GM13977 (cell line): ENCODE data around the gene SPG21.

ENCODE experiments used
- DNase-seq: peaks from one replicate; pipeline ENCODE4 v3.0.0; 2012; ENCODE audit warnings: low spot score
- in situ Hi-C: fragments of 300-500 bp; cut with MboI; formaldehyde crosslinking; loops from one replicate; pipeline ENCODE4 v1.12.0; 2022; ENCODE audit warnings: low sequenced_read_pairs, low pct_unique_long_range_greater_than_20kb, mixed read lengths, inconsistent platforms; ENCODE audit not compliant: unreplicated experiment
- TF ChIP-seq, protein P1 (sequence below): IDR thresholded peaks from 2 replicates; pipeline ENCODE4 v1.5.1; 2012; ENCODE audit warnings: mild to moderate bottlenecking, control low read depth; ENCODE audit not compliant: insufficient read depth; ENCODE audit errors: extremely low read depth, missing control alignments

The SPG21 gene

GRCh38 chr15:64959128-64959527 lies 30.6 kb downstream of the SPG21 start:
- in situ Hi-C loops, result no loop called here
- DNase-seq, result no peak

DNA sequence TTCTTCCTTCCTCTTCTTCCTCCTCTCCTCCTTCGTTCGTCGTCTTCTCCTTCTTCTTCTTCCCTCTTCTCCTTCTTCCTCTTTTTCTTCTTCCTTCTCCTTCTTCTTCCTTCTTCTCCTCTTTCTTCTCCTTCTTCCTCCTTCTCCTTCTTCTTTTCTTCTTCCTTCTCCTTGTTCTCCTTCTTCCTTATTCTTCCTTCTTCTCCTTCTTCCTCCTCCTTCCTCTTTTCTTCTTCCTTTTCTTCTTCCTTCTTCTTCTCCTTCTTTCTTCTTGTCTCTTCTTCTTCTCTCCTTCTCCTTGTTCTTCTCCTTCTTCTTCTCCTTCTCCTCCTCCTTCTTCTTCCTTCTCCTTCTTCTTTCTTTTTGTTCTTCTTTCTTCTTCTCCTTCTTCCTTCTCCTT lies 35.3 kb downstream of the SPG21 start:
- TF ChIP-seq, protein P1, sequence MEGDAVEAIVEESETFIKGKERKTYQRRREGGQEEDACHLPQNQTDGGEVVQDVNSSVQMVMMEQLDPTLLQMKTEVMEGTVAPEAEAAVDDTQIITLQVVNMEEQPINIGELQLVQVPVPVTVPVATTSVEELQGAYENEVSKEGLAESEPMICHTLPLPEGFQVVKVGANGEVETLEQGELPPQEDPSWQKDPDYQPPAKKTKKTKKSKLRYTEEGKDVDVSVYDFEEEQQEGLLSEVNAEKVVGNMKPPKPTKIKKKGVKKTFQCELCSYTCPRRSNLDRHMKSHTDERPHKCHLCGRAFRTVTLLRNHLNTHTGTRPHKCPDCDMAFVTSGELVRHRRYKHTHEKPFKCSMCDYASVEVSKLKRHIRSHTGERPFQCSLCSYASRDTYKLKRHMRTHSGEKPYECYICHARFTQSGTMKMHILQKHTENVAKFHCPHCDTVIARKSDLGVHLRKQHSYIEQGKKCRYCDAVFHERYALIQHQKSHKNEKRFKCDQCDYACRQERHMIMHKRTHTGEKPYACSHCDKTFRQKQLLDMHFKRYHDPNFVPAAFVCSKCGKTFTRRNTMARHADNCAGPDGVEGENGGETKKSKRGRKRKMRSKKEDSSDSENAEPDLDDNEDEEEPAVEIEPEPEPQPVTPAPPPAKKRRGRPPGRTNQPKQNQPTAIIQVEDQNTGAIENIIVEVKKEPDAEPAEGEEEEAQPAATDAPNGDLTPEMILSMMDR, result no peak
- in situ Hi-C loops, result no loop called here
- no peak for DNase-seq

More at GRCh38 chr15:64959128-64959527, 30.6 kb downstream of the SPG21 start:
- TF ChIP-seq, protein P1, result no peak

DNA sequence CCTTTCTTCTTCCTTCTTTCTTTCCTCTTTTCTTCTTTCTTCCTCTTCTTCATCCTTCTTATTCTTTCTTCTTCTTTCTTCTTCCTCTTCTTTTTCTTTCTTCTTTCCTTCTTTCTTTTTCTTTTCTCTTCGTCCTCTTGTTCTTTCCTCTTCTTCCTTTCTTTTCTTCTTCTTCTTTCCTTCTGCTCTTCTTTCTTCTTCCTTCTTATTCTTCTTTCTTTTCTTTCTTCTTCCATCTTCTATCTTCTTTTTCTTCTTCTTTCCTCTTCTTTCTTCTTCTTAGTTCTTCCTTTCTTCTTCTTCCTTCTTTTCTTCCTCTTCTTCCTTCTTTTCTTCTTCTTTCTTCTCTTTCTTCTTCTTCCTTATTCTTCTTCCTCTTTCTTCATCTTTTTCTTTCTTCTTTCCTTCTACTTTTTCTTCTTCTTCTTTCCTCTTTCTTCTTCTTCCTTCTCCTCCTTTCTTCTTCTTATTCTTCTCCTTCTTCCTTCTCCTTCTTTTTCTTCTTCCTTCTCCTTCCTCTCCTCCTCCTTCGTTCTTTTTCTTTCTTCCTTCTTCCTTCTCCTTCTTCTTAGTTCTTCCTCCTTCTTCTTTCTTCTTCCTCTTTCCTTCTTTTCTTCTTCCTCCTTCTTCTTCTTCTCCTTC lies 37.8 kb downstream of the SPG21 start:
- TF ChIP-seq, protein P1, result no peak
- in situ Hi-C loops, result no loop called here
- DNase-seq, result no peak

DNA sequence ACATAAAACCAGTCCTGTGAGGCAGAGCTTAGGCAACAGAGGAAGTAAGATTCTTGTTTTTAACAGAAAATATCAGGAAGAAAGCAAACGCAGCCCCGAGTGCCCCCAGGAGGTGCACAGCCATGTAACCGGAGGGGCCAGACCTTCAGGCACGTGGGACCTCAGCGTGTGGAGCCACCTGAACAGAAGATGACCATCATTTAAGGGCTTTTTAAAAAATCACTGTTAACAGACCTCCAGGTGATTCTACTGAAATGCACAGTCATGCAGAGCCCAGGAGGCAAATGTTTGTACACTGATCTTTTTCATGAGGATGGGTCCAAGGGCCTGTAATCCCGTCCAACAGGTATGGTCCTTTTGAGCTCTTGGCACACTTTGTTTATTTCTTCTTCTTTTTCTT lies 38.8 kb downstream of the SPG21 start:
- TF ChIP-seq, protein P1, result no peak
- DNase-seq, result no peak
- in situ Hi-C loops, result no loop called here

DNA sequence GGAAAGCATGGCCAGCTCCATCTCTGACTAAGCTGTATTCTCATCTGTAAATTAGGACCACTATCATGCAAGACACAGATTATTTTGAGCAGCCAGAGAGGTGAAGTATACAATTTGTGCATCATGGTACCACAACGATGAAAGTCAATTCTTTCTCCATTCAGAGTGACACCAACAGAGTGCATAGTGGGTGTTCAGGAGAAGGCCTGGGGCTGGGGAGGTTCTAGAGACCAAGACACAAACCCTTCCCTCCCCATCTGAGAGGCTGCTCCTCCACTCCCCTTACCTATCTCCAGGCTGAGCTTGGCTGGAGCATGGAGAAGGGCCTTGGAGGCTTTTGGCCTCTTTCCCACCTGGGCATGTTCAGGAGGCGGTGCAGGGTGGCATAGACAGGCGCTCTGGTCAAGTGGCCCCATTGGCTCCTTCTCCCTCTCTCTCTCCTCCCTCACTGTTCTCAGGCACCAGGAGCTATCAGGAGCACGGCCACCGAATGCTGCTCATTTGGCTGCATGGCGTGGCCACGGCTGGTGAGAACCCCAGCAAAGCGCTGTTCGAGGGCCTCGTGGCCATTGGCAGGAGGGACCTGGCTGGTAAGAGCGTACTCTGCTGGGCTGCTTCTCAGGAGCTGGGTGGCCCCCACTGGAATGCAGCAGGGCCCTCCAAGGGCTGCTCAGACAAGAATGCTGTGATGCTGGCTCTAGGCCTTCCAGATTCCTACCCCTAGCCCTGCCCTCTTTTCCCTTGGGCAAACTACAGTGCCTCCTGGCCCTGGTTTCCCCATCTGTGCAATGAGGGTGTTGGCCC lies 40.1 kb downstream of the SPG21 start:
- no peak for DNase-seq
- in situ Hi-C loops, result no loop called here
- TF ChIP-seq, protein P1, result no peak

DNA sequence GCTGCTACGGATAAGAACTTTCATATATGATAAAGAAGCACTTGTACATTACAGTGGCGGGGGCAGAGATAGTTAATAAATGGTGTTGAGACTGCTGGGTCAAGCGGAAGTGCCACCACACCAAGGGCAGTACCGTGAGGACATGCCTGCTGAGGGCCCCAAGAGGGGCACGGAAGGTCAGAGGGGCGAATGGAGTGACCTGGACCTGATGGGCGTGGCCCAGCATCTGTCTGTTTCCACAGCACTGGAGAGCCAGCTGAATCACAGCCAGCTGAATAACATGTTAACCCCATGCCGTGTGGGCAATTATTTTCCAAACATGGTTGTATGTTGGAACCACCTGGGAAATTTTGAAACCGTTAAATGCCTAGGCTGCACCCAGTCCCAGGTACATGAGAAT lies 40.8 kb downstream of the SPG21 start:
- DNase-seq, result no peak
- in situ Hi-C loops, result no loop called here
- TF ChIP-seq, protein P1, result no peak
